ENCODE results near the gene MEOX1.

MEOX1 gene

DNA sequence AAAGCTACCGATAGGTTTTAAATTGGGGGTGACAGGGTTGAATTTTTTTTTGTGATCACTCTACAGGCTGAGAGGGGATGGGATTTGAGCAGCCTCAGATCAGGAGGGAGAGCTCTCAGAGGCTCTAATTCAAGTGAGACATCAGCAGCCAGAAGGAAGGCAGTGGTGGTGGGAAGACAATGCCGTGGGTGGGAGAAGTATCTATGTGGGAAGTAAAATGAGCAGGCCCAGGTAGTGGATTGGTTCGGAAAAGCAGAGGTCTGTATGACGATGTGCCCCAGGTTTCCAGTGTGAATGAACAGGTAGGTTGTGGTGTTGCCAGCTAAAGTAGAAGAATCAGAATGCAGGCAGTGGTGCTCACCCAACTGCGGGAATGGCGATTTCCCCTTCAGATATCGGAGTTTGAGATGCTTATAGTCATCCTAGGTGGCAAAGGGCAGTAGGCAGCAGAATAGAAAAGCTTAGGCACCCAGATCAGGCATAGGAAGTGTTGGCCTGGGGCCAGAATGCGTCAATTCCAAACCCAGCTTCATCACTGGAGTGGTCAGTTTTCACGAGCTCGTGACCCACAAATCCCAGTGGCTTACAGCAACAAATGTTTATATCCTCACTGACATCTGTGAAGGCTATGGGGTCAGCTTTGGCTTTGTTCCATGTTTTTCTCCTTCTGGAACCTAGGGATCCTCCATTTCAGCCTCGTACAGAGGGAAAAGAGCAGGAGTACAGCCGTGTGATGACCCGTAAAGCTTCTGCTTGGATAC, 24.0 kb downstream of the MEOX1 start:
- H3K4me1 ChIP-seq (ENCODE audit: control insufficient read depth, low read depth, low read length) = no peaks in the 10 kb centered on the region
- no peaks in the 10 kb centered on the region for H3K36me3 ChIP-seq (ENCODE audit: control insufficient read depth, insufficient read depth, low read length)
- DNase-seq = no peak
- H3K27ac ChIP-seq (ENCODE audit: low read depth, low read length) = no peak overlapping the region
- H3K56ac ChIP-seq (ENCODE audit: low read length) = no peak overlapping the region
- no peak overlapping the region for H3K4me3 ChIP-seq (ENCODE audit: low read length)
- no peak overlapping the region for H2BK5ac ChIP-seq (ENCODE audit: low read length)
- H3K4me2 ChIP-seq (ENCODE audit: low read length) = no peak overlapping the region
- H3K79me1 ChIP-seq (ENCODE audit: low read length) = no peaks in the 10 kb centered on the region
- no peak overlapping the region for H3K18ac ChIP-seq (ENCODE audit: low read length)
- no CpG with 5 or more reads among the region's 13 CpGs for WGBS (ENCODE audit: extremely low coverage, insufficient coverage, low lambda C conversion rate)
- no peak overlapping the region for H3K9ac ChIP-seq (ENCODE audit: low read length)
- H4K8ac ChIP-seq (ENCODE audit: low read depth, low read length) = no peak overlapping the region
- no peak overlapping the region for H4K5ac ChIP-seq (ENCODE audit: low read length)
- H2AK5ac ChIP-seq (ENCODE audit: low read length) = no peak overlapping the region
- no peaks in the 10 kb centered on the region for H3K27me3 ChIP-seq (ENCODE audit: insufficient read depth, low read length, poor library complexity)
- H3K23ac ChIP-seq (ENCODE audit: low read length) = no peak overlapping the region
- no peak overlapping the region for H2BK120ac ChIP-seq (ENCODE audit: low read depth, low read length)
- H3K4ac ChIP-seq (ENCODE audit: low read depth, low read length) = no peak overlapping the region
- H3K79me2 ChIP-seq (ENCODE audit: control insufficient read depth, insufficient read depth, low read length) = no peaks in the 10 kb centered on the region
- H2BK15ac ChIP-seq (replicated peaks; ENCODE audit: low read depth) = no peak overlapping the region

DNA sequence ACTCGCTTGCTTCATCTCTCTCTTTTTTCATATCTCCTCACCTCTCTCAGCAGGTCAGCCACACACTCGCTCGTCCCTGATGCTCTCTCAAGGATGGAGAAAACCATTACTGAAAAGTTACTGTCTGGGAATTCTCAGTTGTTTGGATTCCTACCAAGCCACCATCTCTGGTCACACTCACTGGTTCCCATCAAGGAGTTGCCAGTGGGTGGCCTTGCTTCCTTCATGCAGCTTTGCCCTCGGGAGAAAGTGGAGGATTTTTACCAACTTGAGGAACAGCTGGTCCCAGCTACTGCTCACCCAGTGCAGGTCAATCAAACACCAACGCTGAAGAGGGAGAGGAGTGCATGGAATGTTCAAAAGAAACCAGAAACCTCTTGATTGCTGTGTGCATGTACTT, 25.3 kb downstream of the MEOX1 start:
- Histone ChIP-seq H4K5ac (ENCODE audit: low read length) (no peak overlapping the region), H3K4me1 (ENCODE audit: control insufficient read depth, low read depth, low read length) (no peaks in the 10 kb centered on the region), H3K56ac (ENCODE audit: low read length) (no peak overlapping the region), H3K27ac (ENCODE audit: low read depth, low read length) (no peak overlapping the region), H3K4me2 (ENCODE audit: low read length) (no peak overlapping the region), H3K4me3 (ENCODE audit: low read length) (no peak overlapping the region), H2AK5ac (ENCODE audit: low read length) (no peak overlapping the region), H2BK5ac (ENCODE audit: low read length) (no peak overlapping the region), H3K79me2 (ENCODE audit: control insufficient read depth, insufficient read depth, low read length) (no peaks in the 10 kb centered on the region), H3K9ac (ENCODE audit: low read length) (no peak overlapping the region), H3K36me3 (ENCODE audit: control insufficient read depth, insufficient read depth, low read length) (no peaks in the 10 kb centered on the region), H3K27me3 (ENCODE audit: insufficient read depth, low read length, poor library complexity) (no peaks in the 10 kb centered on the region), H3K23ac (ENCODE audit: low read length) (no peak overlapping the region), H4K8ac (ENCODE audit: low read depth, low read length) (no peak overlapping the region), H3K18ac (ENCODE audit: low read length) (no peak overlapping the region), H2BK120ac (ENCODE audit: low read depth, low read length) (no peak overlapping the region), H3K79me1 (ENCODE audit: low read length) (no peaks in the 10 kb centered on the region), H2BK15ac (replicated peaks; ENCODE audit: low read depth) (no peak overlapping the region), H3K4ac (ENCODE audit: low read depth, low read length) (no peak overlapping the region)
- DNase-seq = no peak
- WGBS (ENCODE audit: extremely low coverage, insufficient coverage, low lambda C conversion rate) = no CpG with 5 or more reads among the region's 5 CpGs

DNA sequence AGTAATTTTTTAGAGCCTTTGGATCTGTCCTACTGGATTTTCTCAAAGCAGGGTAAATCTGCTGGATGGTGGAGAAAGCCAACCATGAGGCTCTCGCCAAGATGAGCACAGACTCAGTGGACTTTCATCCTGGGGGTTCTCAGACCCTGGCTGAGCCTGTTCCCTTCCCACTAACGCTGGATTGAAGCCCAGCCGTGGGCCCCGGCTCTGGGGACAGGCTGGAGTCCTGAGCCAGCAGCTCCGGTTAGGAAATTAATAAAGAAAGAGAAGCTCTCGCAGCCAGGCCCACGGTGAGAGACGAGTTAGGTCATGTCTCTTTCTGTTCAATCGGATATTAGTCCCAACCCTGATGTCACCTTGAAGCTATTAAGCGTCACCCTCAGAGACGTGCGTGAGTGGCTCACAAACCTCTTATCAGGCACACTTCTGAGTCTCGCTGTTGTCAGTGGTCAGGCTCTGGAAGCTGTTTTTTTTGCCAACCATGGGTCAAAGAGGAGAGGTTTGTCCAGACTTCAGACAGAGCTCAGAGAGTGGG, 27.1 kb downstream of the MEOX1 start:
- WGBS (ENCODE audit: extremely low coverage, insufficient coverage, low lambda C conversion rate) = no CpG with 5 or more reads among the region's 13 CpGs
- no peaks in the 10 kb centered on the region for H3K79me1 ChIP-seq (ENCODE audit: low read length)
- no peak overlapping the region for H3K4me3 ChIP-seq (ENCODE audit: low read length)
- H3K4me2 ChIP-seq (ENCODE audit: low read length) = no peak overlapping the region
- no peaks in the 10 kb centered on the region for H3K36me3 ChIP-seq (ENCODE audit: control insufficient read depth, insufficient read depth, low read length)
- no peak for DNase-seq
- no peak overlapping the region for H4K8ac ChIP-seq (ENCODE audit: low read depth, low read length)
- peak overlapping the region; percentile 25 for H3K56ac ChIP-seq (ENCODE audit: low read length)
- no peaks in the 10 kb centered on the region for H3K27me3 ChIP-seq (ENCODE audit: insufficient read depth, low read length, poor library complexity)
- H2BK5ac ChIP-seq (ENCODE audit: low read length) = no peak overlapping the region
- H2BK15ac ChIP-seq (replicated peaks; ENCODE audit: low read depth) = no peak overlapping the region
- H3K27ac ChIP-seq (ENCODE audit: low read depth, low read length) = no peak overlapping the region
- H2AK5ac ChIP-seq (ENCODE audit: low read length) = no peak overlapping the region
- no peaks in the 10 kb centered on the region for H3K79me2 ChIP-seq (ENCODE audit: control insufficient read depth, insufficient read depth, low read length)
- H3K9ac ChIP-seq (ENCODE audit: low read length) = no peak overlapping the region
- no peak overlapping the region for H3K18ac ChIP-seq (ENCODE audit: low read length)
- H3K4me1 ChIP-seq (ENCODE audit: control insufficient read depth, low read depth, low read length) = no peaks in the 10 kb centered on the region
- H3K4ac ChIP-seq (ENCODE audit: low read depth, low read length) = no peak overlapping the region
- no peak overlapping the region for H3K23ac ChIP-seq (ENCODE audit: low read length)
- no peak overlapping the region for H2BK120ac ChIP-seq (ENCODE audit: low read depth, low read length)
- H4K5ac ChIP-seq (ENCODE audit: low read length) = no peak overlapping the region

DNA sequence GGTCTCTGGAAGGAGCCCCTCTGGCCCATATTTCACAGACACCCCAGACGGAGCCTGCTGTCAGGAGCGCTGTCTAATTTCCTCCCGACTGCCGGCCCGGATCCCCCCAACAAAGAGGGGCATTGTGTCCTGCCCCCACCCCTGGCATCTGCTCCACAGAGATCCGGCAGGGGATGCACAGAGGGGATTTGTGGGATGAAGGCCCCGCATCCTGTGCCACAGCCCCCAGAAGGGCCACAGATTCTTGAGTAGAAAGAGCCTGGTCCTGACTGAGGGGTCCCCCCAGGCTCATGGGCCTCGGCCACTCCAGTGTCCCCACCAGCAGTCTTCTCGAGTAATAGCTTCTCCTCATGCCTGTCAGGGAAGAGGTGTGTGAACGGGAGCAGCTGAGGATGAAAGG, 29.5 kb downstream of the MEOX1 start:
- H2BK120ac ChIP-seq (ENCODE audit: low read depth, low read length) = no peak overlapping the region
- H3K27ac ChIP-seq (ENCODE audit: low read depth, low read length) = no peak overlapping the region
- no peaks in the 10 kb centered on the region for H3K4me1 ChIP-seq (ENCODE audit: control insufficient read depth, low read depth, low read length)
- DNase-seq = no peak
- H3K56ac ChIP-seq (ENCODE audit: low read length) = no peak overlapping the region
- no peak overlapping the region for H3K4me2 ChIP-seq (ENCODE audit: low read length)
- no peak overlapping the region for H2BK15ac ChIP-seq (replicated peaks; ENCODE audit: low read depth)
- no peak overlapping the region for H3K9ac ChIP-seq (ENCODE audit: low read length)
- H2BK5ac ChIP-seq (ENCODE audit: low read length) = no peak overlapping the region
- H3K79me2 ChIP-seq (ENCODE audit: control insufficient read depth, insufficient read depth, low read length) = no peaks in the 10 kb centered on the region
- no peak overlapping the region for H3K18ac ChIP-seq (ENCODE audit: low read length)
- H4K5ac ChIP-seq (ENCODE audit: low read length) = no peak overlapping the region
- H3K79me1 ChIP-seq (ENCODE audit: low read length) = no peaks in the 10 kb centered on the region
- H3K4ac ChIP-seq (ENCODE audit: low read depth, low read length) = no peak overlapping the region
- H3K4me3 ChIP-seq (ENCODE audit: low read length) = no peak overlapping the region
- no peak overlapping the region for H2AK5ac ChIP-seq (ENCODE audit: low read length)
- no peak overlapping the region for H3K23ac ChIP-seq (ENCODE audit: low read length)
- no peaks in the 10 kb centered on the region for H3K36me3 ChIP-seq (ENCODE audit: control insufficient read depth, insufficient read depth, low read length)
- no peaks in the 10 kb centered on the region for H3K27me3 ChIP-seq (ENCODE audit: insufficient read depth, low read length, poor library complexity)
- no CpG with 5 or more reads among the region's 10 CpGs for WGBS (ENCODE audit: extremely low coverage, insufficient coverage, low lambda C conversion rate)
- no peak overlapping the region for H4K8ac ChIP-seq (ENCODE audit: low read depth, low read length)

DNA sequence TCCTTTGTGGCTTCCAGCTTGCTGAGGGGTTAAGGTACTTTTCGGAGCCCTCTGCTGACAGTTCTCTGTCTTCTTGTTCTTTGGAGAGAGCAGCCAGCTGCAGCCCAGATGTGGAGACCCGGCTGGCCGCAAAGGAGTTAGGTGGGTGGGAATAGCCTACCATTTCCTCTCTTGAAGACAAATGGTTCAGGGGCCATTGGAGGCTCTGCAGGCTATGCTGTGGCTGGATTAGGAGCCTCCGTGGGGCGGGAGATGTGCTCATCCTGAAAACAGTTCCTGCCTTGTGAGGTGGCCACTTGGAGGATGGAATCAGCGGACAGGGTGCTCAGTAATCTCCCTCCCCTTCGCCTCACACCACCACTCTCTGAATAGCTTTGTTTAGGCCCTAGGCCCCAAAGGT, 30.3 kb downstream of the MEOX1 start:
- H4K5ac ChIP-seq (ENCODE audit: low read length) = no peak overlapping the region
- no peak overlapping the region for H2BK120ac ChIP-seq (ENCODE audit: low read depth, low read length)
- no peaks in the 10 kb centered on the region for H3K27me3 ChIP-seq (ENCODE audit: insufficient read depth, low read length, poor library complexity)
- H3K4me1 ChIP-seq (ENCODE audit: control insufficient read depth, low read depth, low read length) = no peaks in the 10 kb centered on the region
- no peak overlapping the region for H2AK5ac ChIP-seq (ENCODE audit: low read length)
- no peak overlapping the region for H3K18ac ChIP-seq (ENCODE audit: low read length)
- no peak overlapping the region for H4K8ac ChIP-seq (ENCODE audit: low read depth, low read length)
- no peaks in the 10 kb centered on the region for H3K79me1 ChIP-seq (ENCODE audit: low read length)
- no CpG with 5 or more reads among the region's 7 CpGs for WGBS (ENCODE audit: extremely low coverage, insufficient coverage, low lambda C conversion rate)
- H2BK5ac ChIP-seq (ENCODE audit: low read length) = no peak overlapping the region
- no peak for DNase-seq
- H3K36me3 ChIP-seq (ENCODE audit: control insufficient read depth, insufficient read depth, low read length) = no peaks in the 10 kb centered on the region
- H3K4me2 ChIP-seq (ENCODE audit: low read length) = no peak overlapping the region
- H3K9ac ChIP-seq (ENCODE audit: low read length) = no peak overlapping the region
- H3K23ac ChIP-seq (ENCODE audit: low read length) = no peak overlapping the region
- no peak overlapping the region for H3K4me3 ChIP-seq (ENCODE audit: low read length)
- no peak overlapping the region for H2BK15ac ChIP-seq (replicated peaks; ENCODE audit: low read depth)
- no peaks in the 10 kb centered on the region for H3K79me2 ChIP-seq (ENCODE audit: control insufficient read depth, insufficient read depth, low read length)
- no peak overlapping the region for H3K4ac ChIP-seq (ENCODE audit: low read depth, low read length)
- H3K27ac ChIP-seq (ENCODE audit: low read depth, low read length) = no peak overlapping the region
- no peak overlapping the region for H3K56ac ChIP-seq (ENCODE audit: low read length)
